HCT116 (cell line): Measurements from ENCODE around the gene SLC6A7. TPM values are rescaled to one million over a fixed set of nuclear protein-coding genes. Genes with fewer than 3 reads are reported as not detected.

Experiments
- ATAC-seq: fragments of 200-7000 bp; cut with Tn5 transposase; 2 replicates; pipeline ENCODE4 v1.9.1; 2020; ENCODE audit warnings: mild to moderate bottlenecking, moderate library complexity
- BruUV-seq: library from RNA; stranded (reverse); fragments of 400-500 nt; replicated peaks from 2 replicates; lab custom pipeline; 2021; lab: Mats Ljungman, UMichigan
- CTCF ChIA-PET: fragments of 300-600 bp; sonication (Branson Sonifier 250); formaldehyde crosslinking; loops from one replicate; lab custom pipeline; 2021; ENCODE audit warnings: antibody characterized with exemption; lab: Charles Lee
- POLR2A ChIA-PET: fragments of 300-600, 350-600 bp; sonication (Branson Sonifier 250); formaldehyde crosslinking; loops from one replicate; lab custom pipeline; 2021; ENCODE audit warnings: antibody characterized with exemption; lab: Charles Lee
- RAD21 ChIA-PET, 2 experiments: fragments of 300-600 bp; sonication (Branson Sonifier 250); formaldehyde crosslinking; loops; one replicate each; lab custom pipeline; 2023; ENCODE audit warnings: low total read pairs in 2 of 2; ENCODE audit not compliant: uncharacterized antibody in 2 of 2, unreplicated experiment in 2 of 2, low non-redundant PET in 1 of 2; lab: Charles Lee
- DNase-seq: peaks from one replicate; pipeline ENCODE4 v3.0.0-alpha.2; 2010; ENCODE audit warnings: low read depth, low spot score
- H2AFZ ChIP-seq: fragments of 200-600 bp; shearing (Covaris generic), sonication (generic); 2 replicates; pipeline ENCODE4 v1.6.1; 2017; ENCODE audit warnings: low read depth, mixed run types, mixed read lengths, antibody characterized with exemption, low read length; ENCODE audit not compliant: poor library complexity, severe bottlenecking
- H3K27ac ChIP-seq: 2 replicates; pipeline ENCODE4 v1.5.1; 2012; ENCODE audit warnings: low read depth, low read length
- H3K27me3 ChIP-seq: fragments of 200-600 bp; sonication (generic); 2 replicates; pipeline ENCODE4 v1.6.1; 2016; ENCODE audit warnings: mixed run types, low read length, mixed read lengths; ENCODE audit not compliant: insufficient read depth
- H3K36me3 ChIP-seq, 2 experiments: fragments of 200-500 bp in 1 of 2; fragments of 200-600 bp in 1 of 2; sonication (Bioruptor generic) in 1 of 2; sonication (generic) in 1 of 2; 2 replicates each; pipeline versions ENCODE4 v1.5.1 to v1.6.1; 2014 to 2016; ENCODE audit warnings: low read length in 2 of 2, inconsistent platforms in 1 of 2, mixed read lengths in 1 of 2, mixed run types in 1 of 2; ENCODE audit not compliant: insufficient read depth in 2 of 2, control insufficient read depth in 1 of 2
- H3K4me1 ChIP-seq, 2 experiments: fragments of 200-600 bp in 1 of 2; sonication (generic) in 1 of 2; 2 replicates each; pipeline versions ENCODE4 v1.5.1 to v1.6.1; 2012 to 2017; ENCODE audit warnings: low read length in 2 of 2, inconsistent platforms in 1 of 2, mild to moderate bottlenecking in 1 of 2, mixed read lengths in 1 of 2, mixed run types in 1 of 2, moderate library complexity in 1 of 2; ENCODE audit not compliant: insufficient read depth in 2 of 2, control insufficient read depth in 1 of 2
- H3K4me2 ChIP-seq: fragments of 200-600 bp; sonication (generic); 2 replicates; pipeline ENCODE4 v1.6.1; 2017; ENCODE audit warnings: mixed run types, low read length, mixed read lengths
- H3K4me3 ChIP-seq, 2 experiments: fragments of 200-600 bp in 1 of 2; sonication (generic) in 1 of 2; replicated peaks in 1 of 2; 2 replicates each; pipeline ENCODE4 v1.5.1; 2011 to 2016; ENCODE audit warnings: low read length in 2 of 2, control low read depth in 1 of 2, low read depth in 1 of 2, mild to moderate bottlenecking in 1 of 2, mixed read lengths in 1 of 2, mixed run types in 1 of 2
- H3K79me2 ChIP-seq: fragments of 200-600 bp; sonication (generic); 2 replicates; pipeline ENCODE4 v1.6.1; 2017; ENCODE audit warnings: mild to moderate bottlenecking, mixed run types, low read length, moderate library complexity, mixed read lengths; ENCODE audit not compliant: insufficient read depth
- H3K9ac ChIP-seq: fragments of 200-600 bp; sonication (generic); 2 replicates; pipeline ENCODE4 v1.6.1; 2016; ENCODE audit warnings: low read length, mixed read lengths
- H3K9me2 ChIP-seq: fragments of 200-600 bp; sonication (generic), shearing (Covaris generic); 2 replicates; pipeline ENCODE4 v1.6.1; 2017; ENCODE audit warnings: mixed run types, mild to moderate bottlenecking, moderate library complexity; ENCODE audit not compliant: insufficient read depth
- H3K9me3 ChIP-seq, 2 experiments: fragments of 200-500 bp in 1 of 2; fragments of 200-600 bp in 1 of 2; sonication (Bioruptor generic) in 1 of 2; sonication (generic) in 1 of 2; 2 replicates each; pipeline ENCODE4 v1.6.1; 2014 to 2017; ENCODE audit warnings: low read length in 2 of 2, mixed read lengths in 2 of 2, inconsistent platforms in 1 of 2, low read depth in 1 of 2, mild to moderate bottlenecking in 1 of 2, mixed run types in 1 of 2, moderate library complexity in 1 of 2; ENCODE audit not compliant: control insufficient read depth in 1 of 2, insufficient read depth in 1 of 2
- H4K20me1 ChIP-seq: fragments of 200-600 bp; sonication (generic), shearing (Covaris generic); 2 replicates; pipeline ENCODE4 v1.6.1; 2017; ENCODE audit warnings: mixed run types, mild to moderate bottlenecking, moderate library complexity; ENCODE audit not compliant: insufficient read depth
- CEBPB ChIP-seq: IDR thresholded peaks from 2 replicates; pipeline ENCODE4 v1.6.1; 2012; ENCODE audit warnings: low read depth
- EZH2phosphoT487 ChIP-seq: fragments of 200-600 bp; IDR thresholded peaks from 2 replicates; pipeline ENCODE4 v1.6.1; 2018; ENCODE audit warnings: antibody characterized with exemption, borderline replicate concordance
- RAD21 ChIP-seq: IDR thresholded peaks from 2 replicates; pipeline ENCODE4 v1.6.1; 2012; ENCODE audit warnings: low read depth, mild to moderate bottlenecking
- intact Hi-C: fragments of 100-400 bp; cut with micrococcal nuclease; formaldehyde crosslinking; loops from 2 replicates; pipeline ENCODE4 v1.10.0; 2022
- total RNA-seq: library from RNA; stranded (reverse); gene quantifications from one replicate; pipeline ENCODE4 v1.2.1, GENCODE V29; 2021; ENCODE audit not compliant: unreplicated experiment

SLC6A7 gene
- total RNA-seq, 1 experiment from 2014 or later, result not detected

DNA sequence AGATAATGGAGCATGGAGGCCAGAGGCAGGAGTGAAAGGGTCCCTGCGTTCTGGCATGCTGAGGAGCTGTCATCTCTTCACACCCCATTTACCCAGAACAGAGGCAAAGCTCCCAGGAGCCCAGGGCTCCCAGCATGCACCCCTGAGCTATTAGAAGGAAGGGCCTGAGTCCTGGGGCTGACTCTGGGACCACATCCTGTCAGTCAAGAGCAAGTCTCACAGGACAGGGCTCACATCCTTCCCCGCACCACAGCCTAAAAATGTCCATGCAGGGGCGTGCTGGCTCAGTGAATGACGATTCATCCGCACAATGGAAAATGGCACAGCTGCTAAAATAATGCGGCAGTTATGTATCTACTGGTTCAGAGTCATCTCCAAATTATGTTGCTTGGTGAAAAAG is 68.3 kb downstream of the SLC6A7 start:
- no TSS peak for BruUV-seq
- Histone ChIP-seq H2AFZ (no peak overlapping the region), H3K9ac (no peak overlapping the region), H3K9me3 (no peaks in the 10 kb centered on the region), H3K4me2 (no peak overlapping the region), H3K4me1 (peaks cover 3 to 6% of the 10 kb centered on the region in 2 experiments), H3K27ac (no peak overlapping the region), H4K20me1 (no peaks in the 10 kb centered on the region), H3K36me3 (no peaks in the 10 kb centered on the region), H3K27me3 (no peaks in the 10 kb centered on the region), H3K79me2 (no peaks in the 10 kb centered on the region), H3K9me2 (no peaks in the 10 kb centered on the region), H3K4me3 (no peak overlapping the region)
- POLR2A ChIA-PET, result no interaction called here
- DNase-seq (no peak), ATAC-seq (no peak)
- intact Hi-C loops, result no loop called here
- TF ChIP-seq EZH2phosphoT487 (no peak), CEBPB (no peak), RAD21 (no peak)
- CTCF ChIA-PET, result no interaction called here
- RAD21 ChIA-PET, result no interaction called here

Other genes with a start within 250 kb of the SLC6A7 start
- not detected for gene PDE6A, start 245.3 kb upstream of the SLC6A7 start, total RNA-seq
- 7.8 TPM for gene SLC26A2, start 229.3 kb upstream of the SLC6A7 start, total RNA-seq
- gene TIGD6, start 189.4 kb upstream of the SLC6A7 start, total RNA-seq, result 2.1 TPM
- gene HMGXB3, start 189.3 kb upstream of the SLC6A7 start, total RNA-seq, result 41.8 TPM
- 0.17 TPM for gene CSF1R, start 103.5 kb upstream of the SLC6A7 start, total RNA-seq
- gene PDGFRB, start 34.2 kb upstream of the SLC6A7 start, total RNA-seq, result 0.34 TPM
- gene CDX1, start 23.3 kb upstream of the SLC6A7 start, total RNA-seq, result not detected
- not detected for gene CAMK2A, start 99.7 kb downstream of the SLC6A7 start, total RNA-seq
- 0.07 TPM for gene ARSI, start 112.8 kb downstream of the SLC6A7 start, total RNA-seq
- 94.7 TPM for gene TCOF1, start 167.6 kb downstream of the SLC6A7 start, total RNA-seq
- 8.9 TPM for gene CD74, start 222.8 kb downstream of the SLC6A7 start, total RNA-seq